H9 (cell line): ENCODE data around the gene PARD3. TPM values are rescaled to one million over a fixed set of nuclear protein-coding genes. Genes with fewer than 3 reads are reported as not detected.

ENCODE experiments used
- DNase-seq: peaks from one replicate; pipeline ENCODE4 v3.0.0-alpha.2; 2017
- H2AFZ ChIP-seq: one replicate; pipeline ENCODE4 v1.6.1; 2013; ENCODE audit warnings: mild to moderate bottlenecking, low read length, control low read depth, moderate library complexity
- H2AK5ac ChIP-seq: 2 replicates; pipeline ENCODE4 v1.6.1; 2013; ENCODE audit warnings: low read length, control low read depth, mixed read lengths; ENCODE audit not compliant: insufficient read length
- H2BK120ac ChIP-seq: one replicate; pipeline ENCODE4 v1.6.1; 2013; ENCODE audit warnings: low read depth, mild to moderate bottlenecking, low read length, control low read depth, inconsistent platforms; ENCODE audit not compliant: poor library complexity, severe bottlenecking
- H2BK12ac ChIP-seq: 2 replicates; pipeline ENCODE4 v1.6.1; 2013; ENCODE audit warnings: low read length, control low read depth, mixed read lengths, low read depth; ENCODE audit not compliant: insufficient read length
- H2BK15ac ChIP-seq: 2 replicates; pipeline ENCODE4 v1.6.1; 2013; ENCODE audit warnings: low read depth, low read length, control low read depth
- H2BK20ac ChIP-seq: one replicate; pipeline ENCODE4 v1.6.1; 2013; ENCODE audit warnings: low read depth, mild to moderate bottlenecking, low read length, control low read depth, inconsistent platforms; ENCODE audit not compliant: poor library complexity, severe bottlenecking
- H2BK5ac ChIP-seq: 2 replicates; pipeline ENCODE4 v1.6.1; 2013; ENCODE audit warnings: low read length, control low read depth, mixed read lengths; ENCODE audit not compliant: insufficient read length
- H3K14ac ChIP-seq: 2 replicates; pipeline ENCODE4 v1.6.1; 2013; ENCODE audit warnings: low read length, control low read depth; ENCODE audit not compliant: insufficient read depth
- H3K18ac ChIP-seq: 2 replicates; pipeline ENCODE4 v1.6.1; 2013; ENCODE audit warnings: low read depth, mild to moderate bottlenecking, mixed read lengths, low read length, control low read depth; ENCODE audit not compliant: insufficient read length
- H3K23ac ChIP-seq: 2 replicates; pipeline ENCODE4 v1.6.1; 2013; ENCODE audit warnings: low read length, control low read depth, mixed read lengths, low read depth; ENCODE audit not compliant: insufficient read length
- H3K23me2 ChIP-seq: 2 replicates; pipeline ENCODE4 v1.6.1; 2013; ENCODE audit warnings: low read depth, mild to moderate bottlenecking, mixed read lengths, low read length, control low read depth; ENCODE audit not compliant: insufficient read length, poor library complexity, severe bottlenecking
- H3K27ac ChIP-seq: 2 replicates; pipeline ENCODE4 v1.5.1; 2013; ENCODE audit warnings: low read length, control low read depth, mixed read lengths, low read depth; ENCODE audit not compliant: insufficient read length
- H3K27me3 ChIP-seq: 2 replicates; pipeline ENCODE4 v1.6.1; 2013; ENCODE audit warnings: low read length, control low read depth, inconsistent platforms; ENCODE audit not compliant: insufficient read depth
- H3K4ac ChIP-seq: 2 replicates; pipeline ENCODE4 v1.6.1; 2013; ENCODE audit warnings: low read depth, mild to moderate bottlenecking, control low read depth, inconsistent platforms, low read length, moderate library complexity
- H3K4me1 ChIP-seq: 2 replicates; pipeline ENCODE4 v1.6.1; 2013; ENCODE audit warnings: low read length, control low read depth, inconsistent platforms; ENCODE audit not compliant: insufficient read depth
- H3K4me2 ChIP-seq: 2 replicates; pipeline ENCODE4 v1.6.1; 2013; ENCODE audit warnings: low read length, control low read depth, mixed read lengths; ENCODE audit not compliant: insufficient read length, insufficient read depth
- H3K56ac ChIP-seq: 2 replicates; pipeline ENCODE4 v1.6.1; 2013; ENCODE audit warnings: low read depth, mild to moderate bottlenecking, mixed read lengths, low read length, control low read depth; ENCODE audit not compliant: insufficient read length
- H3K79me1 ChIP-seq: 2 replicates; pipeline ENCODE4 v1.6.1; 2013; ENCODE audit warnings: low read depth, mild to moderate bottlenecking, moderate library complexity, low read length, control low read depth, inconsistent platforms; ENCODE audit not compliant: insufficient read depth, poor library complexity, severe bottlenecking
- H3K79me2 ChIP-seq: 2 replicates; pipeline ENCODE4 v1.6.1; 2013; ENCODE audit warnings: low read length, control low read depth, inconsistent platforms; ENCODE audit not compliant: insufficient read depth
- H3K9ac ChIP-seq: 2 replicates; pipeline ENCODE4 v1.6.1; 2013; ENCODE audit warnings: low read length, control low read depth, mixed read lengths; ENCODE audit not compliant: insufficient read length; ENCODE audit errors: extremely low read depth
- H3K9me3 ChIP-seq: one replicate; pipeline ENCODE4 v1.6.1; 2013; ENCODE audit warnings: low read depth, low read length, inconsistent platforms; ENCODE audit not compliant: control insufficient read depth
- H3T11ph ChIP-seq: one replicate; pipeline ENCODE4 v1.6.1; 2013; ENCODE audit warnings: mild to moderate bottlenecking, low read length, control low read depth, inconsistent platforms
- H4K20me1 ChIP-seq: one replicate; pipeline ENCODE4 v1.6.1; 2013; ENCODE audit not compliant: control insufficient read depth, insufficient read length, insufficient read depth
- H4K5ac ChIP-seq: 2 replicates; pipeline ENCODE4 v1.6.1; 2013; ENCODE audit warnings: low read depth, mild to moderate bottlenecking, mixed read lengths, low read length, control low read depth; ENCODE audit not compliant: insufficient read length
- H4K8ac ChIP-seq: replicated peaks from 2 replicates; pipeline ENCODE4 v1.6.1; 2013; ENCODE audit warnings: low read length, control low read depth, mixed read lengths, low read depth; ENCODE audit not compliant: insufficient read length
- H4K91ac ChIP-seq: 2 replicates; pipeline ENCODE4 v1.6.1; 2013; ENCODE audit warnings: low read depth, mild to moderate bottlenecking, moderate library complexity, mixed read lengths, low read length, control low read depth; ENCODE audit not compliant: insufficient read length
- H3K27ac Mint-ChIP-seq, 3 experiments: 2 replicates in 2 of 3; 3 replicates in 1 of 3; pipeline ENCODE4 v1.8.0; 2020 to 2021; ENCODE audit warnings: mixed read lengths in 3 of 3, mild to moderate bottlenecking in 1 of 3, moderate library complexity in 1 of 3
- H3K27me3 Mint-ChIP-seq: 2 replicates; pipeline ENCODE4 v1.8.0; 2021; ENCODE audit warnings: low read depth, mild to moderate bottlenecking, moderate library complexity, mixed read lengths
- H3K36me3 Mint-ChIP-seq, 3 experiments: 2 replicates in 2 of 3; 3 replicates in 1 of 3; pipeline ENCODE4 v1.8.0; 2020 to 2021; ENCODE audit warnings: low read depth in 3 of 3, mixed read lengths in 3 of 3; ENCODE audit not compliant: insufficient read depth in 1 of 3
- H3K4me1 Mint-ChIP-seq, 2 experiments: 2 replicates each; pipeline ENCODE4 v1.8.0; 2020; ENCODE audit warnings: mixed read lengths in 2 of 2
- H3K4me3 Mint-ChIP-seq, 2 experiments: 2 replicates in 1 of 2; 3 replicates in 1 of 2; pipeline ENCODE4 v1.8.0; 2020 to 2021; ENCODE audit warnings: mild to moderate bottlenecking in 2 of 2, mixed read lengths in 2 of 2, moderate library complexity in 1 of 2
- H3K9me3 Mint-ChIP-seq, 2 experiments: 2 replicates in 1 of 2; 3 replicates in 1 of 2; pipeline ENCODE4 v1.8.0; 2020; ENCODE audit warnings: mild to moderate bottlenecking in 2 of 2, mixed read lengths in 2 of 2, moderate library complexity in 1 of 2
- WGBS: extraction: QIAGEN DNeasy Blood & Tissue Kit; methylation state at CpG from one replicate; pipeline ENCODE4 v1.1.7; 2013; ENCODE audit warnings: missing lambda C conversion rate, low lambda C conversion rate, mixed read lengths; ENCODE audit not compliant: insufficient read length; ENCODE audit errors: extremely low coverage; 5-methylcytosine and 5-hydroxymethylcytosine counted together
- total RNA-seq: library from RNA; stranded (reverse); gene quantifications from 2 replicates; pipeline ENCODE4 v1.2.1, GENCODE V29; 2021
- TF ChIP-seq, protein P1 (sequence below): fragments of 200-600 bp; sonication (generic); conservative IDR thresholded peaks from 3 replicates; pipeline ENCODE4 v1.8.0; 2021; ENCODE audit warnings: antibody characterized with exemption, mild to moderate bottlenecking

The PARD3 gene
- total RNA-seq, 1 experiment from 2014 or later: 44.7 TPM

DNA sequence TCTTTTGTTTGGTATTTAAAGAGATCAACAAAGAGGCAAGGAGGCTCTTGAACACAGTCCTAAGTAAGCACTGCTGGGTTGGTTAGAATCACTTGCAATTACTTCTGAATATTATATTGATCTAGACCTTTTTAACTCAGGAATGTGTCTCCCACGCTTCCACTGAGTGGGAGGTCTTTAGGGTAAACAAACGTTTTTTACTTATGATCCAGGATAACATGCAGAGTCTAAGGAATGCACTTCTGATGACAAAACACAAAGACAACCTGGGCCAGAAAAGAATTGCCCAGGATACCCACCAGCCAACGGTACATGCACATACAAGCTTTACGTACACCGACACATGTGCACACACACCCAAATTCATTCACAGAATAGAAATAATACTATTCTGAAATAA lies 626.9 kb downstream of the PARD3 start:
- Mint-ChIP-seq H3K9me3 (no peaks in the 10 kb centered on the region), H3K4me1 (peaks cover 68 to 77% of the 10 kb centered on the region in 2 experiments), H3K27me3 (no peaks in the 10 kb centered on the region), H3K36me3 (no peaks in the 10 kb centered on the region; a peak in 1 of 7 replicates), H3K4me3 (no peak overlapping the region), H3K27ac (no peak overlapping the region)
- Histone ChIP-seq H3K27ac (no peak overlapping the region), H3K79me2 (no peaks in the 10 kb centered on the region), H3K4ac (no peak overlapping the region), H4K20me1 (no peaks in the 10 kb centered on the region), H3K79me1 (no peaks in the 10 kb centered on the region), H3K9me3 (no peaks in the 10 kb centered on the region), H3K14ac (no peak overlapping the region), H2BK120ac (no peak overlapping the region), H3K27me3 (no peaks in the 10 kb centered on the region), H3K23me2 (no peaks in the 10 kb centered on the region), H3T11ph (no peak overlapping the region), H3K4me1 (peaks cover 27% of the 10 kb centered on the region; the same call in 1 of the 2 replicates), H2BK15ac (no peak overlapping the region), H4K5ac (no peak overlapping the region), H2AK5ac (no peak overlapping the region), H2BK20ac (no peak overlapping the region), H3K56ac (no peak overlapping the region), H2BK12ac (no peak overlapping the region), H4K8ac (no peak overlapping the region), H3K18ac (no peak overlapping the region), H3K9ac (no peak overlapping the region), H3K23ac (no peak overlapping the region), H2BK5ac (no peak overlapping the region), H4K91ac (no peak overlapping the region), H3K4me2 (no peak overlapping the region), H2AFZ (no peak overlapping the region)
- no CpG with 5 or more reads among the region's 5 CpGs for WGBS
- TF ChIP-seq, protein P1, sequence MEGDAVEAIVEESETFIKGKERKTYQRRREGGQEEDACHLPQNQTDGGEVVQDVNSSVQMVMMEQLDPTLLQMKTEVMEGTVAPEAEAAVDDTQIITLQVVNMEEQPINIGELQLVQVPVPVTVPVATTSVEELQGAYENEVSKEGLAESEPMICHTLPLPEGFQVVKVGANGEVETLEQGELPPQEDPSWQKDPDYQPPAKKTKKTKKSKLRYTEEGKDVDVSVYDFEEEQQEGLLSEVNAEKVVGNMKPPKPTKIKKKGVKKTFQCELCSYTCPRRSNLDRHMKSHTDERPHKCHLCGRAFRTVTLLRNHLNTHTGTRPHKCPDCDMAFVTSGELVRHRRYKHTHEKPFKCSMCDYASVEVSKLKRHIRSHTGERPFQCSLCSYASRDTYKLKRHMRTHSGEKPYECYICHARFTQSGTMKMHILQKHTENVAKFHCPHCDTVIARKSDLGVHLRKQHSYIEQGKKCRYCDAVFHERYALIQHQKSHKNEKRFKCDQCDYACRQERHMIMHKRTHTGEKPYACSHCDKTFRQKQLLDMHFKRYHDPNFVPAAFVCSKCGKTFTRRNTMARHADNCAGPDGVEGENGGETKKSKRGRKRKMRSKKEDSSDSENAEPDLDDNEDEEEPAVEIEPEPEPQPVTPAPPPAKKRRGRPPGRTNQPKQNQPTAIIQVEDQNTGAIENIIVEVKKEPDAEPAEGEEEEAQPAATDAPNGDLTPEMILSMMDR: no peak
- DNase-seq: no peak
